DOHH2 (cell line): ENCODE measurements around the gene IL2RA.

ENCODE experiments used
- H3F3A ChIP-seq: fragments of 200-600 bp; sonication (generic), shearing (Covaris generic); 2 replicates; pipeline ENCODE4 v1.6.0; 2016; ENCODE audit warnings: antibody characterized with exemption, mild to moderate bottlenecking; ENCODE audit not compliant: control insufficient read depth, insufficient read depth
- H3K27ac ChIP-seq: fragments of 200-600 bp; sonication (generic); 2 replicates; pipeline ENCODE4 v1.5.1; 2014; ENCODE audit warnings: low read depth, mild to moderate bottlenecking, low read length, moderate library complexity
- H3K27me3 ChIP-seq: fragments of 200-600 bp; sonication (generic); 2 replicates; pipeline ENCODE4 v1.6.1; 2014; ENCODE audit warnings: mild to moderate bottlenecking, low read length, mixed read lengths; ENCODE audit not compliant: control insufficient read depth
- H3K36me3 ChIP-seq: fragments of 200-600 bp; sonication (generic); 2 replicates; pipeline ENCODE4 v1.6.1; 2014; ENCODE audit warnings: mild to moderate bottlenecking, low read length, moderate library complexity, mixed read lengths; ENCODE audit not compliant: control insufficient read depth
- H3K4me1 ChIP-seq: fragments of 200-600 bp; sonication (generic); 2 replicates; pipeline ENCODE4 v1.6.1; 2014; ENCODE audit warnings: mild to moderate bottlenecking, low read length, mixed read lengths; ENCODE audit not compliant: control insufficient read depth
- H3K4me2 ChIP-seq: fragments of 200-600 bp; sonication (generic); 2 replicates; pipeline ENCODE4 v1.6.0; 2014; ENCODE audit warnings: mild to moderate bottlenecking, low read length, moderate library complexity
- H3K4me3 ChIP-seq: fragments of 200-600 bp; sonication (generic); 2 replicates; pipeline ENCODE4 v1.5.1; 2014; ENCODE audit warnings: mild to moderate bottlenecking, low read length, mixed read lengths
- H3K79me2 ChIP-seq: fragments of 200-600 bp; sonication (generic); 2 replicates; pipeline ENCODE4 v1.6.1; 2014; ENCODE audit warnings: mild to moderate bottlenecking, low read length, mixed read lengths; ENCODE audit not compliant: control insufficient read depth
- H3K9me2 ChIP-seq: fragments of 200-600 bp; sonication (generic); replicated peaks from 2 replicates; pipeline ENCODE4 v1.6.1; 2014; ENCODE audit warnings: mild to moderate bottlenecking, low read length, mixed read lengths; ENCODE audit not compliant: control insufficient read depth
- H3K9me3 ChIP-seq: fragments of 200-600 bp; sonication (generic); 2 replicates; pipeline ENCODE4 v1.6.1; 2014; ENCODE audit warnings: antibody characterized with exemption, low read length, mixed read lengths; ENCODE audit not compliant: control insufficient read depth, insufficient read depth
- H4K20me1 ChIP-seq: fragments of 200-600 bp; sonication (generic); 2 replicates; pipeline ENCODE4 v1.6.0; 2014; ENCODE audit warnings: low read depth, mild to moderate bottlenecking, antibody characterized with exemption, low read length, moderate library complexity; ENCODE audit not compliant: control insufficient read depth, insufficient read depth
- CTCF ChIP-seq: fragments of 200-600 bp; sonication (generic); IDR thresholded peaks from one replicate; pipeline ENCODE4 v1.5.1; 2014; ENCODE audit warnings: antibody characterized with exemption, mild to moderate bottlenecking, low read depth, low read length; ENCODE audit not compliant: poor library complexity, severe bottlenecking
- EZH2phosphoT487 ChIP-seq: fragments of 200-600 bp; sonication (generic); IDR thresholded peaks from 2 replicates; pipeline ENCODE4 v1.6.1; 2017; ENCODE audit warnings: borderline replicate concordance, mild to moderate bottlenecking, antibody characterized with exemption, low read length, moderate library complexity, mixed read lengths

The IL2RA gene

GRCh38 chr10:6053303-6053702 lies 8.9 kb downstream of the IL2RA start:
- no peaks in the 10 kb centered on the region for H3K79me2 ChIP-seq
- no peaks in the 10 kb centered on the region for H3K9me2 ChIP-seq
- H3K4me2 ChIP-seq: no peak overlapping the region
- H3K4me1 ChIP-seq: peaks cover 67% of the 10 kb centered on the region
- H3K27ac ChIP-seq: no peak overlapping the region
- no peak overlapping the region for H3K4me3 ChIP-seq
- H3K36me3 ChIP-seq: no peaks in the 10 kb centered on the region
- H4K20me1 ChIP-seq: no peaks in the 10 kb centered on the region
- no peaks in the 10 kb centered on the region for H3K9me3 ChIP-seq
- peaks cover 23% of the 10 kb centered on the region for H3K27me3 ChIP-seq
- TF ChIP-seq CTCF (no peak), EZH2phosphoT487 (no peak)
- no peaks in the 10 kb centered on the region for H3F3A ChIP-seq

- H3K9me3 ChIP-seq: no peaks in the 10 kb centered on the region
- no peaks in the 10 kb centered on the region for H3K36me3 ChIP-seq
- H3K27me3 ChIP-seq: peaks cover 20% of the 10 kb centered on the region
- TF ChIP-seq CTCF (no peak), EZH2phosphoT487 (no peak)
- H3K9me2 ChIP-seq: no peaks in the 10 kb centered on the region
- H3K79me2 ChIP-seq: no peaks in the 10 kb centered on the region
- no peaks in the 10 kb centered on the region for H3F3A ChIP-seq
- no peaks in the 10 kb centered on the region for H4K20me1 ChIP-seq
- H3K4me2 ChIP-seq: peak overlapping the region; percentile 35
- H3K27ac ChIP-seq: no peak overlapping the region
- peak overlapping the region; percentile 5; the same call in 1 of the 2 replicates for H3K4me3 ChIP-seq
- H3K4me1 ChIP-seq: peaks cover 63% of the 10 kb centered on the region
These were observed 9.6 kb downstream of the IL2RA start for GRCh38 chr10:6052247-6053221.

- Histone ChIP-seq H3K4me2 (peak overlapping the region; percentile 66), H3K27ac (peak overlapping the region; percentile 28), H3K4me3 (peak overlapping the region; percentile 55)
These were observed 11.2 kb downstream of the IL2RA start for GRCh38 chr10:6050801-6051445.

More at GRCh38 chr10:6050801-6051445, 11.2 kb downstream of the IL2RA start:
- H3F3A ChIP-seq: 0 out of 2 replicates have a peak, but pooled peaks cover 1% of the 10 kb centered on the region
- H3K79me2 ChIP-seq: no peaks in the 10 kb centered on the region
- peaks cover 23% of the 10 kb centered on the region for H3K27me3 ChIP-seq
- TF ChIP-seq EZH2phosphoT487 (no peak), CTCF (peak; percentile 33)
- H4K20me1 ChIP-seq: no peaks in the 10 kb centered on the region
- no peaks in the 10 kb centered on the region for H3K9me2 ChIP-seq
- H3K4me1 ChIP-seq: peaks cover 55% of the 10 kb centered on the region
- no peaks in the 10 kb centered on the region for H3K9me3 ChIP-seq
- no peaks in the 10 kb centered on the region for H3K36me3 ChIP-seq
